OCI-LY7 (cell line): ENCODE results near the gene FLNB. TPM values are rescaled to one million over a fixed set of nuclear protein-coding genes. Genes with fewer than 3 reads are reported as not detected.
A peak's percentile ranks its signal among the peaks of the same experiment; 100 is the strongest.

Source experiments
- BruUV-seq: library from RNA; stranded (reverse); fragments of 400-500 nt; replicated peaks from 2 replicates; lab custom pipeline; 2021; lab: Mats Ljungman, UMichigan
- CTCF ChIA-PET: fragments of 300-600 bp; sonication (Branson Sonifier 250); formaldehyde crosslinking; loops from one replicate; lab custom pipeline; 2022; ENCODE audit warnings: antibody characterized with exemption; ENCODE audit not compliant: unreplicated experiment; lab: Charles Lee
- POLR2A ChIA-PET: fragments of 300-600 bp; sonication (Branson Sonifier 250); formaldehyde crosslinking; loops from one replicate; lab custom pipeline; 2022; ENCODE audit warnings: antibody characterized with exemption; lab: Charles Lee
- DNase-seq: peaks from one replicate; pipeline ENCODE4 v3.0.0-alpha.2; 2015; ENCODE audit warnings: low spot score
- H2AFZ ChIP-seq: fragments of 200-600 bp; sonication (generic), shearing (Covaris generic); 2 replicates; pipeline ENCODE4 v1.6.1; 2014; ENCODE audit warnings: mild to moderate bottlenecking, antibody characterized with exemption, low read length, moderate library complexity
- H3K27ac ChIP-seq: fragments of 200-600 bp; sonication (generic); 2 replicates; pipeline ENCODE4 v1.5.1; 2014; ENCODE audit warnings: mixed run types, low read depth, mild to moderate bottlenecking, moderate library complexity, low read length, inconsistent platforms; ENCODE audit not compliant: poor library complexity, severe bottlenecking
- H3K36me3 ChIP-seq: fragments of 200-600 bp; sonication (generic); 2 replicates; pipeline ENCODE4 v1.6.1; 2014; ENCODE audit warnings: mild to moderate bottlenecking, antibody characterized with exemption, low read length, moderate library complexity, mixed read lengths; ENCODE audit not compliant: insufficient read depth
- H3K4me1 ChIP-seq: fragments of 200-600 bp; sonication (generic); 2 replicates; pipeline ENCODE4 v1.5.1; 2014; ENCODE audit warnings: mild to moderate bottlenecking, low read length; ENCODE audit not compliant: insufficient read depth, poor library complexity, severe bottlenecking
- H3K4me2 ChIP-seq: fragments of 200-600 bp; sonication (generic); 2 replicates; pipeline ENCODE4 v1.6.1; 2014; ENCODE audit warnings: mild to moderate bottlenecking, low read length
- H3K4me3 ChIP-seq: fragments of 200-600 bp; sonication (generic); 2 replicates; pipeline ENCODE4 v1.5.1; 2014; ENCODE audit warnings: mild to moderate bottlenecking, low read depth, low read length; ENCODE audit not compliant: poor library complexity, severe bottlenecking
- H3K79me2 ChIP-seq: fragments of 200-600 bp; sonication (generic); 2 replicates; pipeline ENCODE4 v1.6.1; 2016; ENCODE audit warnings: low read depth, mild to moderate bottlenecking, low read length, moderate library complexity, mixed read lengths; ENCODE audit not compliant: insufficient read depth
- H3K9me2 ChIP-seq: fragments of 200-600 bp; sonication (generic); 2 replicates; pipeline ENCODE4 v1.6.1; 2016; ENCODE audit warnings: mild to moderate bottlenecking, low read length, mixed read lengths; ENCODE audit not compliant: insufficient read depth
- H3K9me3 ChIP-seq: fragments of 200-600 bp; sonication (generic); 2 replicates; pipeline ENCODE4 v1.6.1; 2014; ENCODE audit warnings: mild to moderate bottlenecking, mixed run types, low read length, mixed read lengths
- H4K20me1 ChIP-seq: fragments of 200-600 bp; sonication (generic); 2 replicates; pipeline ENCODE4 v1.6.1; 2014; ENCODE audit warnings: mild to moderate bottlenecking, antibody characterized with exemption, low read length, moderate library complexity, mixed read lengths; ENCODE audit not compliant: insufficient read depth
- EZH2phosphoT487 ChIP-seq: fragments of 200-600 bp; sonication (generic); IDR thresholded peaks from 2 replicates; pipeline ENCODE4 v1.6.1; 2018; ENCODE audit warnings: low read depth, borderline replicate concordance, mild to moderate bottlenecking, mixed run types, antibody characterized with exemption, low read length, moderate library complexity, mixed read lengths
- intact Hi-C: fragments of 100-400 bp; cut with micrococcal nuclease; formaldehyde crosslinking; loops from one replicate; pipeline ENCODE4 v1.10.0; 2022; ENCODE audit not compliant: unreplicated experiment
- total RNA-seq, 2 experiments: library from RNA; depleted of rRNA in 1 of 2; stranded (reverse); fragments of >200 nt in 1 of 2; shearing (Covaris generic) in 1 of 2; gene quantifications; 2 replicates each; pipeline ENCODE4 v1.2.3, GENCODE V29; 2014 to 2022
- TF ChIP-seq, protein P1 (sequence below): fragments of 200-600 bp; sonication (generic); conservative IDR thresholded peaks from 2 replicates; pipeline ENCODE4 v1.5.1; 2014; ENCODE audit warnings: mild to moderate bottlenecking, antibody characterized with exemption, low read length, moderate library complexity, mixed read lengths

FLNB gene
- total RNA-seq, 2 experiments from 2014 or later = 29.9 to 39.1 TPM

DNA sequence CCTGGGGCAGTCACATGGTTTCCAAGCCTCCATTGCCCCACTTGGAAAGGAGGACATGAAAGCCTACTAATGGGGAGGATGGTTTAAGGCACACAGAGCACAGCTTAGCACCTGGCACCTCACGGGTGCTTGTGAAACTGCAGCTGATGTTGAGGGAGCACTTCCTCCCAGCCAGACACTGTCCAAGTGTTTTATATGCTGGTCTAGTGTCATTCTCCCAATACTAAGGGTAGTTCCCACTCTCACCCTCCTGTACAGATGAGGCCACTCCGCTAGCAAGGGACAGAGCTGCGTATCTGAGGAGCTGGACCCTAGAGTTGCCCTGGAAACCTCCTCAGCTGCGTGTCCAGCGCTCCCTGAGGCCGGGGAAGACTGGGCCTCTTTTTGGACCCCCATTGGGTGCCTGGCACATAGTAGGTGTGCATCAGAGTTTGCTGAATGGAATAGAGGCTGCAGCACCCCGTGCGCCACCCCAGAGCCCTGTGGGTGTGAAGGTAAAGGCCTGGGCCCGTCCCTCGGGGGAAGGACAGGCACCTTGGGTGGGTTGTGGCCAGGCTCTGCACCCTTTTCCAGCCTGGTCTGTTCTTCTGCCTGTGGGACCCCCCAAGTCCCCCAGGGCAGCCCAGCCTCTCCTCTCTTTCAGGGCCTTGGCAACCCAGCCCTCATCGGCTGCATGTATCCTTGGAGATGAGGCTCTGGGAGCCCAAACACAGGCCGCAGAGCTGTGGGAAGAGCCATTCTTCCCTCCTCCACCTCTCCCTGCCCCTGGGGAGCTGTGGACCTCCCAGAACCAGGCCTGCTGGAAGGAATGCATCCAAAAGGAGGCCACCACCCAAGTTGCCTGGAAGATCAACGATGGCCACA lies 171.2 kb downstream of the FLNB start:
- Histone ChIP-seq H3K4me1 (peaks cover 15% of the 10 kb centered on the region), H3K79me2 (no peaks in the 10 kb centered on the region), H4K20me1 (no peaks in the 10 kb centered on the region), H3K27ac (no peak overlapping the region), H3K36me3 (no peaks in the 10 kb centered on the region), H3K4me2 (peak overlapping the region; percentile 40; the same call in 1 of the 2 replicates), H2AFZ (peak overlapping the region; percentile 35; the same call in 1 of the 2 replicates), H3K9me3 (no peaks in the 10 kb centered on the region), H3K4me3 (no peak overlapping the region), H3K9me2 (no peaks in the 10 kb centered on the region)
- ChIA-PET CTCF (interaction anchor here (0.5 to 0.9 kb wide), 2 partner anchors 49 to 126 kb away, joined by 4 to 11 read pairs; partner anchors contain the start of genes HTD2 and RPP14), POLR2A (interaction anchor here (0.6 to 0.8 kb wide), 2 partner anchors 90 to 127 kb away, joined by 3 read pairs; partner anchors contain the start of genes HTD2 and RPP14)
- DNase-seq = peak; percentile 56
- TF ChIP-seq EZH2phosphoT487 = no peak
- TF ChIP-seq, protein P1, sequence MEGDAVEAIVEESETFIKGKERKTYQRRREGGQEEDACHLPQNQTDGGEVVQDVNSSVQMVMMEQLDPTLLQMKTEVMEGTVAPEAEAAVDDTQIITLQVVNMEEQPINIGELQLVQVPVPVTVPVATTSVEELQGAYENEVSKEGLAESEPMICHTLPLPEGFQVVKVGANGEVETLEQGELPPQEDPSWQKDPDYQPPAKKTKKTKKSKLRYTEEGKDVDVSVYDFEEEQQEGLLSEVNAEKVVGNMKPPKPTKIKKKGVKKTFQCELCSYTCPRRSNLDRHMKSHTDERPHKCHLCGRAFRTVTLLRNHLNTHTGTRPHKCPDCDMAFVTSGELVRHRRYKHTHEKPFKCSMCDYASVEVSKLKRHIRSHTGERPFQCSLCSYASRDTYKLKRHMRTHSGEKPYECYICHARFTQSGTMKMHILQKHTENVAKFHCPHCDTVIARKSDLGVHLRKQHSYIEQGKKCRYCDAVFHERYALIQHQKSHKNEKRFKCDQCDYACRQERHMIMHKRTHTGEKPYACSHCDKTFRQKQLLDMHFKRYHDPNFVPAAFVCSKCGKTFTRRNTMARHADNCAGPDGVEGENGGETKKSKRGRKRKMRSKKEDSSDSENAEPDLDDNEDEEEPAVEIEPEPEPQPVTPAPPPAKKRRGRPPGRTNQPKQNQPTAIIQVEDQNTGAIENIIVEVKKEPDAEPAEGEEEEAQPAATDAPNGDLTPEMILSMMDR = no peak
- intact Hi-C loops = loop anchor here (5.0 to 10.0 kb wide), 4 partner anchors 38 to 455 kb away; no protein-coding TSS in a partner anchor
- no TSS peak for BruUV-seq

DNA sequence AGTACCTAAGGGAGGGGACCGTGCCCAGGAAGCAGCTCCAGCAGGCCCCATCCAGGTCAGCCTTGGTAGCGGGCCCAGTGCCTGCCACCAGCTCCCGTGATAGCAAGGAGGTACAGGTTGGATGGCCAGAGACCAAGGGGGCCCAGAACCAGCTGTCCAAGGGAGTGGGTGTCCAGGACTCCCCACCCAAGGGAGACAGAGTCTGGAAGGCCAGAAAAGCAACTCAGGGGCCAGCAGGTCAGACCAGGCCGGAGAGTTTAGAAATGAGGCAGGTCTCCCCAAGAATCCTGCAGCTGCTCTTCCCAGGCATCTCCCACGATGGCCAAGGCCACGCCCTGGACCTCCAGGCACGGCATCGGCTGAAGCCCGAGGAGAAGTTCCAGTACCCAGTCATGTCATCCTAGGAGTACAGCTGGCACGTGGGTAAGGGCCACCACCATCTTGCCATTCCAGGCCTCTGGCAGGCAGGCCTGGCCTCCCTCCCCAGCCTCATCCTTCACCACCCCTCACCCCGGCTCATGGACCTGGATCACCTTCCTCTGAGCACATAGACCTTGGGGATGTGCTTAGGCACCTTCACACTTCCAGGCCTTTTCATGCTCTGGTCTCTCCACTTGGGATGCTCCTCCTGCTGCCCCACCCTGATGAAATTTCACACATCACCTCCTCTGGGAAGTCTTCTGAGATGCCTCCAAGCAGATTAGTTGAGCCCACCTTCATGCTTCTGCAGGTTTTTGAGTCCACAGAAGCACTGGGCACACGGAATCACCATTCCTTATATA lies 172.1 kb downstream of the FLNB start:
- intact Hi-C loops = loop anchor here (10.0 kb wide), 1 partner anchor 455 kb away; no protein-coding TSS in a partner anchor
- BruUV-seq = no TSS peak
- Histone ChIP-seq H3K4me3 (no peak overlapping the region), H3K79me2 (no peaks in the 10 kb centered on the region), H3K4me1 (peaks cover 15% of the 10 kb centered on the region), H3K27ac (no peak overlapping the region), H3K9me2 (no peaks in the 10 kb centered on the region), H3K4me2 (no peak overlapping the region), H3K9me3 (no peaks in the 10 kb centered on the region), H2AFZ (no peak overlapping the region), H3K36me3 (no peaks in the 10 kb centered on the region), H4K20me1 (no peaks in the 10 kb centered on the region)
- ChIA-PET CTCF (interaction anchor here (0.5 kb wide), 1 partner anchor 48 kb away, joined by 11 read pairs; no protein-coding TSS in a partner anchor), POLR2A (no interaction called here)
- DNase-seq = no peak
- no peak for TF ChIP-seq EZH2phosphoT487
- TF ChIP-seq, protein P1 = no peak
